HEK293 (cell line): Measurements from ENCODE around the gene DNAJC3.

Experiments
- CTCF ChIP-seq: fragments of 450-650 bp; formaldehyde crosslinking; IDR thresholded peaks from 2 replicates; pipeline ENCODE4 v1.5.1; 2016; ENCODE audit warnings: missing biosample characterization, missing genetic modification characterization
- GFI1B ChIP-seq: fragments of 450-650 bp; formaldehyde crosslinking; IDR thresholded peaks from 2 replicates; pipeline ENCODE4 v1.5.1; 2016; ENCODE audit warnings: missing biosample characterization, missing genetic modification characterization
- GLIS1 ChIP-seq: fragments of 450-650 bp; formaldehyde crosslinking; IDR thresholded peaks from 2 replicates; pipeline ENCODE4 v1.5.1; 2016; ENCODE audit warnings: missing biosample characterization, missing genetic modification characterization
- PBX3 ChIP-seq: sonication (generic); formaldehyde crosslinking; IDR thresholded peaks from 2 replicates; pipeline ENCODE4 v1.8.1; 2022; ENCODE audit warnings: mild to moderate bottlenecking, moderate library complexity, missing genetic modification reagents
- PRDM1 ChIP-seq: fragments of 450-650 bp; formaldehyde crosslinking; IDR thresholded peaks from 2 replicates; pipeline ENCODE4; 2016; ENCODE audit warnings: missing biosample characterization, missing genetic modification characterization
- ZNF138 ChIP-seq: fragments of 450-650 bp; formaldehyde crosslinking; IDR thresholded peaks from 2 replicates; pipeline ENCODE4 v1.5.1; 2016; ENCODE audit warnings: missing biosample characterization, missing genetic modification characterization, borderline replicate concordance
- ZNF426 ChIP-seq: fragments of 450-650 bp; formaldehyde crosslinking; IDR thresholded peaks from 2 replicates; pipeline ENCODE4 v1.5.1; 2017; ENCODE audit warnings: missing biosample characterization, missing genetic modification characterization, mild to moderate bottlenecking, inconsistent platforms, moderate library complexity
- ZNF513 ChIP-seq: fragments of 450-650 bp; IDR thresholded peaks from 2 replicates; pipeline ENCODE4 v1.5.1; 2018; ENCODE audit warnings: missing biosample characterization, missing genetic modification characterization
- ZSCAN18 ChIP-seq: fragments of 450-650 bp; formaldehyde crosslinking; IDR thresholded peaks from 2 replicates; pipeline ENCODE4 v1.5.1; 2016; ENCODE audit warnings: missing biosample characterization, missing genetic modification characterization

GRCh38 chr13:95740979-95741320, 64.0 kb downstream of the DNAJC3 start:
- no peak for TF ChIP-seq ZNF513 (tag by site-specific recombination)
- TF ChIP-seq ZNF426 (tag by site-specific recombination): no peak
- TF ChIP-seq PBX3 (CRISPR knock-in tag): no peak
- TF ChIP-seq CTCF (tag by site-specific recombination): no peak
- TF ChIP-seq ZNF138 (tag by site-specific recombination): no peak
- TF ChIP-seq PRDM1 (tag by site-specific recombination): no peak
- TF ChIP-seq GLIS1 (tag by site-specific recombination): no peak
- TF ChIP-seq GFI1B (tag by site-specific recombination): no peak
- TF ChIP-seq ZSCAN18 (tag by site-specific recombination): no peak
